PFSK-1 (cell line): Measurements from ENCODE around the gene SLC39A11.

Experiments used
- POLR2AphosphoS5 ChIP-seq: IDR thresholded peaks from 2 replicates; pipeline ENCODE4 v1.6.1; 2012; ENCODE audit warnings: low read depth, mild to moderate bottlenecking, control low read depth, low read length, moderate library complexity
- REST ChIP-seq, 2 experiments: IDR thresholded peaks; 2 replicates each; pipeline versions ENCODE4 v1.6.1 to v1.8.0; 2011 to 2012; ENCODE audit warnings: low read depth in 2 of 2, low read length in 2 of 2, control low read depth in 1 of 2, inconsistent platforms in 1 of 2, mild to moderate bottlenecking in 1 of 2, moderate library complexity in 1 of 2; ENCODE audit not compliant: insufficient read depth in 1 of 2
- SIN3A ChIP-seq: IDR thresholded peaks from 2 replicates; pipeline ENCODE4 v1.6.1; 2012; ENCODE audit warnings: mild to moderate bottlenecking, low read length, moderate library complexity, borderline replicate concordance; ENCODE audit not compliant: insufficient read depth
- TAF1 ChIP-seq: IDR thresholded peaks from 2 replicates; pipeline ENCODE4 v1.6.1; 2012; ENCODE audit warnings: low read length, control low read depth, borderline replicate concordance; ENCODE audit not compliant: insufficient read depth

DNA sequence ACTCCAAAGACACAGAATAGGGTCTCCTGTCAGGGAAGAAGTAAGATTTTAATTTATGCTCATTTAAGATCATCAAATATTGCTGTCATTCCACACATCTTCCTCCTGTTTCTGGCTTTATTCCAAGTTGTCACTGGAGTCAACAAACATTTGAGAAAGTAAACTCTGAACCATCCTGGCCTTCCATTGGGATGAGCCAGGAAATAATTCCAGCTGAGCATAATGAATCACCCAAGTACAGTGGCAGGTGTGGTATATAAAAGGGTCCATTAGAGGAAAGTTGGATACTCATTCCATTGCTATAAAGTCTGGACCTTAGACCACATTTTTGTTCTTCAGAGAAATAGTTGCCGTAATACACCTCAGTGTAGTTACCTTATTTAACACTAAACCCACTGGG lies 246.1 kb downstream of the SLC39A11 start:
- no peak for TF ChIP-seq POLR2AphosphoS5
- TF ChIP-seq REST (IDR thresholded peaks at IDR 0.05; ENCODE audit: insufficient read depth in 1 of 2, low read depth in 2 of 2, low read length in 2 of 2): no peak
- no peak for TF ChIP-seq TAF1
- TF ChIP-seq SIN3A: no peak
